OCI-LY3 (cell line): ENCODE results near the gene RNF183.

Experiments used
- EZH2phosphoT487 ChIP-seq: fragments of 200-600 bp; shearing (Covaris generic); IDR thresholded peaks from 2 replicates; pipeline ENCODE4 v1.6.1; 2018; ENCODE audit warnings: antibody characterized with exemption, mixed run types, low read depth
- TF ChIP-seq, protein P1 (sequence below): fragments of 200-600, 300-600 bp; sonication (generic); IDR thresholded peaks from 2 replicates; pipeline ENCODE4 v1.5.1; 2014; ENCODE audit warnings: antibody characterized with exemption, low read length, low read depth

DNA sequence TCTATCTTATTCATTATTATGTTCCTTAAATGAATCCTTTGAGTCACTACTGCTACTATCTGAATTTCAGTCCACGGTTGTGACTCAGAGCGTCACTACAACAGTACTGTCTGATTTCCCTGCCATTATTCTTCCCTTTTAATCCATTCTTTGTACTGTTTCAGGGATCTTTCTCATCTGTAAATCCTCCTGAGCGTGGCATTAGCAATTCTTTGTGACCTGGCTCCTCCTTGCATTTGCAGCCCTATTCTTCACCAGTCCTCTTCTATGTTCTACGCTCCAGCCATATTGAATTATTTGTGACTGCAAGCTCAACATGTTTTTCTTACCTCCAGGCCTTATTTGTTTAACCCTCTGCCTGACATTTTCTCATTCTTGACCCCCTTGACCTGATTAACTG is 21.8 kb downstream of the RNF183 start:
- TF ChIP-seq, protein P1, sequence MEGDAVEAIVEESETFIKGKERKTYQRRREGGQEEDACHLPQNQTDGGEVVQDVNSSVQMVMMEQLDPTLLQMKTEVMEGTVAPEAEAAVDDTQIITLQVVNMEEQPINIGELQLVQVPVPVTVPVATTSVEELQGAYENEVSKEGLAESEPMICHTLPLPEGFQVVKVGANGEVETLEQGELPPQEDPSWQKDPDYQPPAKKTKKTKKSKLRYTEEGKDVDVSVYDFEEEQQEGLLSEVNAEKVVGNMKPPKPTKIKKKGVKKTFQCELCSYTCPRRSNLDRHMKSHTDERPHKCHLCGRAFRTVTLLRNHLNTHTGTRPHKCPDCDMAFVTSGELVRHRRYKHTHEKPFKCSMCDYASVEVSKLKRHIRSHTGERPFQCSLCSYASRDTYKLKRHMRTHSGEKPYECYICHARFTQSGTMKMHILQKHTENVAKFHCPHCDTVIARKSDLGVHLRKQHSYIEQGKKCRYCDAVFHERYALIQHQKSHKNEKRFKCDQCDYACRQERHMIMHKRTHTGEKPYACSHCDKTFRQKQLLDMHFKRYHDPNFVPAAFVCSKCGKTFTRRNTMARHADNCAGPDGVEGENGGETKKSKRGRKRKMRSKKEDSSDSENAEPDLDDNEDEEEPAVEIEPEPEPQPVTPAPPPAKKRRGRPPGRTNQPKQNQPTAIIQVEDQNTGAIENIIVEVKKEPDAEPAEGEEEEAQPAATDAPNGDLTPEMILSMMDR: no peak
- no peak for TF ChIP-seq EZH2phosphoT487
